Neural progenitor cell (in vitro differentiated cells): ENCODE data around the gene PLD6. TPM values are rescaled to one million over a fixed set of nuclear protein-coding genes. Genes with fewer than 3 reads are reported as not detected.

ENCODE experiments used
- DNase-seq: peaks from one replicate; pipeline ENCODE4 v3.0.0-alpha.2; 2016; ENCODE audit warnings: low spot score
- H2AFZ ChIP-seq: fragments of 200-600 bp; sonication (generic); replicated peaks from 2 replicates; pipeline ENCODE4 v1.6.1; 2016; ENCODE audit warnings: antibody characterized with exemption
- H3F3A ChIP-seq: fragments of 200-600 bp; sonication (generic); 2 replicates; pipeline ENCODE4 v1.6.1; 2016; ENCODE audit warnings: antibody characterized with exemption, low read depth
- H3K27ac ChIP-seq: fragments of 200-600 bp; sonication (generic); 2 replicates; pipeline ENCODE4 v1.5.1; 2016; ENCODE audit warnings: mild to moderate bottlenecking
- H3K27me3 ChIP-seq: fragments of 200-600 bp; sonication (generic); 2 replicates; pipeline ENCODE4 v1.6.1; 2016; ENCODE audit warnings: mild to moderate bottlenecking, moderate library complexity
- H3K36me3 ChIP-seq: fragments of 200-600 bp; sonication (generic); 2 replicates; pipeline ENCODE4 v1.5.1; 2016
- H3K4me1 ChIP-seq: fragments of 200-600 bp; sonication (generic); 2 replicates; pipeline ENCODE4 v1.6.1; 2016; ENCODE audit warnings: mixed run types
- H3K4me2 ChIP-seq: fragments of 200-600 bp; sonication (generic); 2 replicates; pipeline ENCODE4 v1.6.1; 2016
- H3K4me3 ChIP-seq: fragments of 200-600 bp; sonication (generic); 2 replicates; pipeline ENCODE4 v1.5.1; 2016
- H3K79me2 ChIP-seq: fragments of 200-600 bp; sonication (generic); 2 replicates; pipeline ENCODE4 v1.6.1; 2016; ENCODE audit warnings: low read depth
- H3K9ac ChIP-seq: fragments of 200-600 bp; sonication (generic); 2 replicates; pipeline ENCODE4 v1.6.1; 2016
- H3K9me3 ChIP-seq: fragments of 200-600 bp; sonication (generic); 2 replicates; pipeline ENCODE4 v1.5.1; 2016; ENCODE audit warnings: low read depth
- H4K20me1 ChIP-seq: fragments of 200-600 bp; sonication (generic); 2 replicates; pipeline ENCODE4 v1.6.1; 2016; ENCODE audit warnings: low read depth
- H3K27ac Mint-ChIP-seq: 3 replicates; pipeline ENCODE4 v1.8.0; 2021; ENCODE audit warnings: mixed read lengths
- H3K27me3 Mint-ChIP-seq: 2 replicates; pipeline ENCODE4 v1.8.0; 2022; ENCODE audit warnings: low read depth, mild to moderate bottlenecking, inconsistent platforms, moderate library complexity, mixed read lengths; ENCODE audit not compliant: insufficient read depth
- H3K36me3 Mint-ChIP-seq: 3 replicates; pipeline ENCODE4 v1.8.0; 2021; ENCODE audit warnings: mixed read lengths
- H3K4me1 Mint-ChIP-seq: 3 replicates; pipeline ENCODE4 v1.8.0; 2021; ENCODE audit warnings: mixed read lengths
- H3K4me3 Mint-ChIP-seq: 3 replicates; pipeline ENCODE4 v1.8.0; 2021; ENCODE audit warnings: mild to moderate bottlenecking, moderate library complexity, mixed read lengths
- H3K9me3 Mint-ChIP-seq: 3 replicates; pipeline ENCODE4 v1.8.0; 2020; ENCODE audit warnings: mixed read lengths
- CTCF ChIP-seq: fragments of 200-600 bp; sonication (generic); IDR thresholded peaks from 2 replicates; pipeline ENCODE4 v1.5.1; 2017; ENCODE audit warnings: antibody characterized with exemption, mild to moderate bottlenecking
- EZH2 ChIP-seq: fragments of 200-600 bp; sonication (generic); IDR thresholded peaks from 2 replicates; pipeline ENCODE4 v1.6.1; 2017; ENCODE audit warnings: antibody characterized with exemption, mild to moderate bottlenecking, moderate library complexity
- EZH2phosphoT487 ChIP-seq: fragments of 200-600 bp; sonication (generic); IDR thresholded peaks from 2 replicates; pipeline ENCODE4 v1.6.1; 2017; ENCODE audit warnings: antibody characterized with exemption
- total RNA-seq: library from RNA; depleted of rRNA; stranded (reverse); fragments of >200 nt; gene quantifications from 2 replicates; pipeline ENCODE4 v1.2.3, GENCODE V29; 2015; ENCODE audit warnings: low replicate concordance

The PLD6 gene
- total RNA-seq, 1 donor from 2014 or later, result 1.2 TPM

- no peaks in the 10 kb centered on the region for H3K9me3 ChIP-seq
- no peak for TF ChIP-seq EZH2phosphoT487
- no peak for TF ChIP-seq CTCF
- no peak for TF ChIP-seq EZH2
- no peak overlapping the region for H3K4me3 ChIP-seq
- no peaks in the 10 kb centered on the region for H3F3A ChIP-seq
- no peaks in the 10 kb centered on the region for H3K79me2 ChIP-seq
- no peak for DNase-seq
- Mint-ChIP-seq H3K27me3 (peaks cover 2% of the 10 kb centered on the region), H3K27ac (no peak overlapping the region), H3K4me3 (no peak overlapping the region), H3K36me3 (peaks cover 34% of the 10 kb centered on the region), H3K9me3 (no peaks in the 10 kb centered on the region), H3K4me1 (no peaks in the 10 kb centered on the region)
- no peak overlapping the region for H3K9ac ChIP-seq
- H3K27ac ChIP-seq, result no peak overlapping the region
- peaks cover 10% of the 10 kb centered on the region for H3K4me1 ChIP-seq
- H3K27me3 ChIP-seq, result no peaks in the 10 kb centered on the region
- no peak overlapping the region for H3K4me2 ChIP-seq
- H3K36me3 ChIP-seq, result no peaks in the 10 kb centered on the region
- peaks cover 10% of the 10 kb centered on the region for H4K20me1 ChIP-seq
- H2AFZ ChIP-seq, result no peak overlapping the region
Measured at GRCh38 chr17:17220529-17220928, 14.4 kb upstream of the PLD6 start.

GRCh38 chr17:17217995-17218394 lies 11.9 kb upstream of the PLD6 start:
- Histone ChIP-seq H3K27ac (no peak overlapping the region), H3K9me3 (no peaks in the 10 kb centered on the region), H3K4me1 (no peaks in the 10 kb centered on the region), H2AFZ (no peak overlapping the region), H3K4me3 (no peak overlapping the region), H3K36me3 (no peaks in the 10 kb centered on the region), H3K4me2 (no peak overlapping the region), H3F3A (no peaks in the 10 kb centered on the region), H4K20me1 (no peaks in the 10 kb centered on the region), H3K9ac (no peak overlapping the region), H3K79me2 (no peaks in the 10 kb centered on the region), H3K27me3 (no peaks in the 10 kb centered on the region)
- no peak overlapping the region for H3K27ac Mint-ChIP-seq
- H3K4me1 Mint-ChIP-seq, result no peaks in the 10 kb centered on the region
- peaks cover 2% of the 10 kb centered on the region for H3K27me3 Mint-ChIP-seq
- DNase-seq, result no peak
- peaks cover 22% of the 10 kb centered on the region for H3K36me3 Mint-ChIP-seq
- TF ChIP-seq EZH2 (no peak), EZH2phosphoT487 (no peak), CTCF (no peak)
- H3K4me3 Mint-ChIP-seq, result no peak overlapping the region
- no peaks in the 10 kb centered on the region for H3K9me3 Mint-ChIP-seq

- no peaks in the 10 kb centered on the region for H3K36me3 ChIP-seq
- no peaks in the 10 kb centered on the region for H4K20me1 ChIP-seq
- Mint-ChIP-seq H3K36me3 (peaks cover 23% of the 10 kb centered on the region), H3K27ac (peak overlapping the region; percentile 2), H3K4me3 (no peak overlapping the region), H3K4me1 (no peaks in the 10 kb centered on the region), H3K9me3 (no peaks in the 10 kb centered on the region), H3K27me3 (peaks cover 2% of the 10 kb centered on the region)
- no peaks in the 10 kb centered on the region for H3K27me3 ChIP-seq
- H3K9me3 ChIP-seq, result no peaks in the 10 kb centered on the region
- TF ChIP-seq CTCF (no peak), EZH2 (no peak), EZH2phosphoT487 (no peak)
- no peak overlapping the region for H3K4me2 ChIP-seq
- no peaks in the 10 kb centered on the region for H3K4me1 ChIP-seq
- DNase-seq, result no peak
- H3K4me3 ChIP-seq, result no peak overlapping the region
- H3F3A ChIP-seq, result no peaks in the 10 kb centered on the region
- no peak overlapping the region for H3K9ac ChIP-seq
- H3K79me2 ChIP-seq, result no peaks in the 10 kb centered on the region
- no peak overlapping the region for H3K27ac ChIP-seq
- H2AFZ ChIP-seq, result no peak overlapping the region
Measured at GRCh38 chr17:17216776-17217175, 10.6 kb upstream of the PLD6 start.

- H3K27ac ChIP-seq, result no peak overlapping the region
- H3F3A ChIP-seq, result no peaks in the 10 kb centered on the region
- no peak for TF ChIP-seq CTCF
- TF ChIP-seq EZH2, result no peak
- TF ChIP-seq EZH2phosphoT487, result no peak
- H3K4me3 Mint-ChIP-seq, result no peak overlapping the region
- H3K9me3 ChIP-seq, result no peaks in the 10 kb centered on the region
- no peaks in the 10 kb centered on the region for H3K4me1 ChIP-seq
- no peak overlapping the region for H3K27ac Mint-ChIP-seq
- no peaks in the 10 kb centered on the region for H3K9me3 Mint-ChIP-seq
- no peaks in the 10 kb centered on the region for H3K27me3 ChIP-seq
- no peak overlapping the region for H2AFZ ChIP-seq
- H3K27me3 Mint-ChIP-seq, result peaks cover 2% of the 10 kb centered on the region
- H3K36me3 ChIP-seq, result no peaks in the 10 kb centered on the region
- no peaks in the 10 kb centered on the region for H4K20me1 ChIP-seq
- no peaks in the 10 kb centered on the region for H3K79me2 ChIP-seq
- no peak overlapping the region for H3K4me2 ChIP-seq
- DNase-seq, result no peak
- no peak overlapping the region for H3K4me3 ChIP-seq
- H3K9ac ChIP-seq, result no peak overlapping the region
- no peaks in the 10 kb centered on the region for H3K4me1 Mint-ChIP-seq
- H3K36me3 Mint-ChIP-seq, result peaks cover 23% of the 10 kb centered on the region
Measured at GRCh38 chr17:17216236-17216635, 10.1 kb upstream of the PLD6 start.
